K562 (cell line): ENCODE results near the gene NKIRAS1. TPM values are rescaled to one million over a fixed set of nuclear protein-coding genes. Genes with fewer than 3 reads are reported as not detected.
A peak's percentile ranks its signal among the peaks of the same experiment; 100 is the strongest.

ENCODE experiments used
- BRD9 ChIP-seq: fragments of 450-650 bp; IDR thresholded peaks from 2 replicates; pipeline ENCODE4 v1.6.1; 2018; ENCODE audit warnings: low read depth; ENCODE audit not compliant: partially characterized antibody
- FUS ChIP-seq: fragments of 200-400 bp; formaldehyde crosslinking; optimal IDR thresholded peaks from 2 replicates; pipeline ENCODE3; 2017; ENCODE audit warnings: low read depth, low read length
- HLTF ChIP-seq: fragments of 450-650 bp; IDR thresholded peaks from 2 replicates; pipeline ENCODE4 v1.6.1; 2016
- POLR2H ChIP-seq: IDR thresholded peaks from 2 replicates; pipeline ENCODE4 v1.6.1; 2016; ENCODE audit warnings: missing genetic modification characterization, low read depth, mild to moderate bottlenecking, control low read depth, missing compliant biosample characterization, moderate library complexity
- RAD21 ChIP-seq, 2 experiments: fragments of 250-450 bp in 1 of 2; fragments of 450-650 bp in 1 of 2; sonication (Bioruptor Pico) in 1 of 2; formaldehyde crosslinking in 1 of 2; IDR thresholded peaks in 1 of 2; conservative IDR thresholded peaks in 1 of 2; 2 replicates each; pipeline versions ENCODE4 v1.4.0 to v1.8.0; 2020 to 2022; ENCODE audit warnings: mild to moderate bottlenecking in 2 of 2, moderate library complexity in 1 of 2
- RBFOX2 ChIP-seq: fragments of 200-400 bp; formaldehyde crosslinking; IDR thresholded peaks from 2 replicates; pipeline ENCODE4 v1.6.1; 2017; ENCODE audit warnings: low read depth, mild to moderate bottlenecking, low read length, moderate library complexity
- RFX1 ChIP-seq: fragments of 450-650 bp; IDR thresholded peaks from 2 replicates; pipeline ENCODE4 v1.6.1; 2016; ENCODE audit warnings: mild to moderate bottlenecking, moderate library complexity
- RFX5 ChIP-seq: IDR thresholded peaks from 2 replicates; pipeline ENCODE4 v1.6.1; 2011; ENCODE audit warnings: low read depth, mild to moderate bottlenecking, improper control_type of control experiment, low read length
- SPI1 ChIP-seq: IDR thresholded peaks from 2 replicates; pipeline ENCODE4 v1.6.1; 2011; ENCODE audit warnings: low read depth, low read length, control low read depth, borderline replicate concordance
- SUPT5H ChIP-seq: fragments of 450-650 bp; IDR thresholded peaks from 2 replicates; pipeline ENCODE4 v1.6.1; 2016
- ZKSCAN1 ChIP-seq: fragments of 150-350 bp; IDR thresholded peaks from 2 replicates; pipeline ENCODE4 v1.6.1; 2016; ENCODE audit warnings: low read depth, low read length
- ZNF253 ChIP-seq: fragments of 250-450 bp; sonication (Bioruptor Pico); conservative IDR thresholded peaks from 2 replicates; pipeline ENCODE4 v1.6.1; 2021; ENCODE audit warnings: mild to moderate bottlenecking
- ZSCAN32 ChIP-seq: fragments of 450-650 bp; formaldehyde crosslinking; IDR thresholded peaks from 2 replicates; pipeline ENCODE4 v1.4.0; 2020; ENCODE audit warnings: mild to moderate bottlenecking, moderate library complexity
- polyA plus RNA-seq, 8 experiments: library from polyadenylated mRNA; depleted of rRNA in 4 of 8; stranded (reverse) in 5 of 8; unstranded in 3 of 8; fragments of >200 nt; fragmentation: Nextera tagmentation in 2 of 8; fragmentation: Illumina TruSeq in 1 of 8; extraction: Ambion mirVana in 2 of 8; extraction: Trizol in 1 of 8; gene quantifications; 2 replicates each; pipeline versions ENCODE4 v1.2.1 to v1.2.3, GENCODE V29; 2011 to 2014; ENCODE audit warnings: inconsistent platforms in 1 of 8, missing spikeins in 1 of 8
- total RNA-seq, 7 experiments: library from RNA; depleted of rRNA in 6 of 7; stranded (reverse); fragments of >200 nt in 6 of 7; fragmentation: Illumina TruSeq in 2 of 7; extraction: Trizol in 2 of 7; gene quantifications; 2 replicates each; pipeline versions ENCODE4 v1.2.1 to v1.2.3, GENCODE V29; 2011 to 2021; ENCODE audit warnings: low replicate concordance in 1 of 7
- TF ChIP-seq, protein P1 (sequence below): sonication (generic); formaldehyde crosslinking; IDR thresholded peaks from 2 replicates; pipeline ENCODE4 v1.8.1; 2023; ENCODE audit warnings: mild to moderate bottlenecking, missing genetic modification reagents
- TF ChIP-seq, protein P2 (sequence below): fragments of 250-450 bp; sonication (Bioruptor Pico); IDR thresholded peaks from 2 replicates; pipeline ENCODE4 v1.8.0; 2022; ENCODE audit warnings: inconsistent platforms
- TF ChIP-seq, protein P3 (sequence below), 2 experiments: fragments of 450-650 bp in 1 of 2; IDR thresholded peaks; 2 replicates each; pipeline ENCODE4 v1.6.1; 2011 to 2017; ENCODE audit warnings: low read depth in 2 of 2, antibody characterized with exemption in 1 of 2, borderline replicate concordance in 1 of 2, low read length in 1 of 2, mild to moderate bottlenecking in 1 of 2, mixed read lengths in 1 of 2; ENCODE audit not compliant: control insufficient read depth in 1 of 2
- TF ChIP-seq, protein P4 (sequence below): fragments of 250-450 bp; sonication (Bioruptor Pico); IDR thresholded peaks from 2 replicates; pipeline ENCODE4 v1.9.0; 2021; ENCODE audit warnings: mild to moderate bottlenecking, inconsistent platforms
- TF ChIP-seq, protein P5 (sequence below): fragments of 250-450 bp; sonication (Bioruptor Pico); IDR thresholded peaks from 2 replicates; pipeline ENCODE4 v1.5.0; 2021

NKIRAS1 gene
- total and polyA plus RNA-seq, 9 of the 15 experiments (the other 6 are each of a cell fraction or from before 2014, with no cell fraction given) = 5.1 to 10.3 (median 6.3) TPM

DNA sequence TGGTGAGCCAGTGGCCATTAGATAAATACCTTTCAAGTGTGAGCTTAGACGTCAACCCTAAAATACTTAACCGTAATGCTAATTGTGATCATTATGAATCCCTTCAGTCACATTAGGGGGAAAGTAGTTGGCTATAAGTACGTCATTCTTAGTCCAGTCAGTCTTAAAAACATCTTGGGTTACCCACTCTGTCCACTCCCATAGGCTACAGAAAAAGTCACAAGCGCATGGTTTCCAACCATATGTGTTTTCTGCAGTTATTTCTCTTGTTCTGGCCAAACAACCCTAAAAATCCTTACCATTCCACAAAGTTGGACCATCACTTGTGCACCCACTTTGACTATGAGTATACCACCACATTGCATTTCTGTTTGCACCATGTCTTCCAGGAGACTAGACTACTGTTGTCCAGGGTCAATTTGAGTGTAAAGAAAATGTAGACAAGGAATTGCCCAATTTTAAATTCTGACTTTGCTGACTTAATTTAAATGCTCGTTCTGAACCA is 3.4 kb upstream of the NKIRAS1 start (continued):
- TF ChIP-seq, protein P1, sequence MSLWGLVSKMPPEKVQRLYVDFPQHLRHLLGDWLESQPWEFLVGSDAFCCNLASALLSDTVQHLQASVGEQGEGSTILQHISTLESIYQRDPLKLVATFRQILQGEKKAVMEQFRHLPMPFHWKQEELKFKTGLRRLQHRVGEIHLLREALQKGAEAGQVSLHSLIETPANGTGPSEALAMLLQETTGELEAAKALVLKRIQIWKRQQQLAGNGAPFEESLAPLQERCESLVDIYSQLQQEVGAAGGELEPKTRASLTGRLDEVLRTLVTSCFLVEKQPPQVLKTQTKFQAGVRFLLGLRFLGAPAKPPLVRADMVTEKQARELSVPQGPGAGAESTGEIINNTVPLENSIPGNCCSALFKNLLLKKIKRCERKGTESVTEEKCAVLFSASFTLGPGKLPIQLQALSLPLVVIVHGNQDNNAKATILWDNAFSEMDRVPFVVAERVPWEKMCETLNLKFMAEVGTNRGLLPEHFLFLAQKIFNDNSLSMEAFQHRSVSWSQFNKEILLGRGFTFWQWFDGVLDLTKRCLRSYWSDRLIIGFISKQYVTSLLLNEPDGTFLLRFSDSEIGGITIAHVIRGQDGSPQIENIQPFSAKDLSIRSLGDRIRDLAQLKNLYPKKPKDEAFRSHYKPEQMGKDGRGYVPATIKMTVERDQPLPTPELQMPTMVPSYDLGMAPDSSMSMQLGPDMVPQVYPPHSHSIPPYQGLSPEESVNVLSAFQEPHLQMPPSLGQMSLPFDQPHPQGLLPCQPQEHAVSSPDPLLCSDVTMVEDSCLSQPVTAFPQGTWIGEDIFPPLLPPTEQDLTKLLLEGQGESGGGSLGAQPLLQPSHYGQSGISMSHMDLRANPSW = no peak
- TF ChIP-seq BRD9 (no peak), RFX5 (peak; percentile 14; the same call in 1 of the 2 replicates), POLR2H (peak; percentile 5; the same call in 1 of the 2 replicates), RAD21 (CRISPR knock-in tag; conservative IDR thresholded peaks at IDR 0.05 in 1 of 2, IDR thresholded peaks at IDR 0.05 in 1 of 2) (0 out of 4 replicates have a peak, but pooled peaks of 1 of the 2 experiments have one; percentile 4), ZKSCAN1 (no peak), RBFOX2 (peak; percentile 57), RFX1 (no peak), SPI1 (no peak), HLTF (no peak), ZSCAN32 (no peak), FUS (no peak), ZNF253 (CRISPR knock-in tag) (0 out of 2 replicates have a peak, but pooled peaks have one; percentile 49), SUPT5H (peak; percentile 65; the same call in 1 of the 2 replicates)
- TF ChIP-seq, protein P2, sequence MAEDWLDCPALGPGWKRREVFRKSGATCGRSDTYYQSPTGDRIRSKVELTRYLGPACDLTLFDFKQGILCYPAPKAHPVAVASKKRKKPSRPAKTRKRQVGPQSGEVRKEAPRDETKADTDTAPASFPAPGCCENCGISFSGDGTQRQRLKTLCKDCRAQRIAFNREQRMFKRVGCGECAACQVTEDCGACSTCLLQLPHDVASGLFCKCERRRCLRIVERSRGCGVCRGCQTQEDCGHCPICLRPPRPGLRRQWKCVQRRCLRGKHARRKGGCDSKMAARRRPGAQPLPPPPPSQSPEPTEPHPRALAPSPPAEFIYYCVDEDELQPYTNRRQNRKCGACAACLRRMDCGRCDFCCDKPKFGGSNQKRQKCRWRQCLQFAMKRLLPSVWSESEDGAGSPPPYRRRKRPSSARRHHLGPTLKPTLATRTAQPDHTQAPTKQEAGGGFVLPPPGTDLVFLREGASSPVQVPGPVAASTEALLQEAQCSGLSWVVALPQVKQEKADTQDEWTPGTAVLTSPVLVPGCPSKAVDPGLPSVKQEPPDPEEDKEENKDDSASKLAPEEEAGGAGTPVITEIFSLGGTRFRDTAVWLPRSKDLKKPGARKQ (CRISPR knock-in tag) = no peak
- TF ChIP-seq, protein P3, sequence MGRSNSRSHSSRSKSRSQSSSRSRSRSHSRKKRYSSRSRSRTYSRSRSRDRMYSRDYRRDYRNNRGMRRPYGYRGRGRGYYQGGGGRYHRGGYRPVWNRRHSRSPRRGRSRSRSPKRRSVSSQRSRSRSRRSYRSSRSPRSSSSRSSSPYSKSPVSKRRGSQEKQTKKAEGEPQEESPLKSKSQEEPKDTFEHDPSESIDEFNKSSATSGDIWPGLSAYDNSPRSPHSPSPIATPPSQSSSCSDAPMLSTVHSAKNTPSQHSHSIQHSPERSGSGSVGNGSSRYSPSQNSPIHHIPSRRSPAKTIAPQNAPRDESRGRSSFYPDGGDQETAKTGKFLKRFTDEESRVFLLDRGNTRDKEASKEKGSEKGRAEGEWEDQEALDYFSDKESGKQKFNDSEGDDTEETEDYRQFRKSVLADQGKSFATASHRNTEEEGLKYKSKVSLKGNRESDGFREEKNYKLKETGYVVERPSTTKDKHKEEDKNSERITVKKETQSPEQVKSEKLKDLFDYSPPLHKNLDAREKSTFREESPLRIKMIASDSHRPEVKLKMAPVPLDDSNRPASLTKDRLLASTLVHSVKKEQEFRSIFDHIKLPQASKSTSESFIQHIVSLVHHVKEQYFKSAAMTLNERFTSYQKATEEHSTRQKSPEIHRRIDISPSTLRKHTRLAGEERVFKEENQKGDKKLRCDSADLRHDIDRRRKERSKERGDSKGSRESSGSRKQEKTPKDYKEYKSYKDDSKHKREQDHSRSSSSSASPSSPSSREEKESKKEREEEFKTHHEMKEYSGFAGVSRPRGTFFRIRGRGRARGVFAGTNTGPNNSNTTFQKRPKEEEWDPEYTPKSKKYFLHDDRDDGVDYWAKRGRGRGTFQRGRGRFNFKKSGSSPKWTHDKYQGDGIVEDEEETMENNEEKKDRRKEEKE (IDR thresholded peaks at IDR 0.05; ENCODE audit: borderline replicate concordance in 1 of 2, control insufficient read depth in 1 of 2, low read depth in 2 of 2, low read length in 1 of 2) = no peak
- TF ChIP-seq, protein P4, sequence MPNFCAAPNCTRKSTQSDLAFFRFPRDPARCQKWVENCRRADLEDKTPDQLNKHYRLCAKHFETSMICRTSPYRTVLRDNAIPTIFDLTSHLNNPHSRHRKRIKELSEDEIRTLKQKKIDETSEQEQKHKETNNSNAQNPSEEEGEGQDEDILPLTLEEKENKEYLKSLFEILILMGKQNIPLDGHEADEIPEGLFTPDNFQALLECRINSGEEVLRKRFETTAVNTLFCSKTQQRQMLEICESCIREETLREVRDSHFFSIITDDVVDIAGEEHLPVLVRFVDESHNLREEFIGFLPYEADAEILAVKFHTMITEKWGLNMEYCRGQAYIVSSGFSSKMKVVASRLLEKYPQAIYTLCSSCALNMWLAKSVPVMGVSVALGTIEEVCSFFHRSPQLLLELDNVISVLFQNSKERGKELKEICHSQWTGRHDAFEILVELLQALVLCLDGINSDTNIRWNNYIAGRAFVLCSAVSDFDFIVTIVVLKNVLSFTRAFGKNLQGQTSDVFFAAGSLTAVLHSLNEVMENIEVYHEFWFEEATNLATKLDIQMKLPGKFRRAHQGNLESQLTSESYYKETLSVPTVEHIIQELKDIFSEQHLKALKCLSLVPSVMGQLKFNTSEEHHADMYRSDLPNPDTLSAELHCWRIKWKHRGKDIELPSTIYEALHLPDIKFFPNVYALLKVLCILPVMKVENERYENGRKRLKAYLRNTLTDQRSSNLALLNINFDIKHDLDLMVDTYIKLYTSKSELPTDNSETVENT (CRISPR knock-in tag) = no peak
- TF ChIP-seq, protein P5, sequence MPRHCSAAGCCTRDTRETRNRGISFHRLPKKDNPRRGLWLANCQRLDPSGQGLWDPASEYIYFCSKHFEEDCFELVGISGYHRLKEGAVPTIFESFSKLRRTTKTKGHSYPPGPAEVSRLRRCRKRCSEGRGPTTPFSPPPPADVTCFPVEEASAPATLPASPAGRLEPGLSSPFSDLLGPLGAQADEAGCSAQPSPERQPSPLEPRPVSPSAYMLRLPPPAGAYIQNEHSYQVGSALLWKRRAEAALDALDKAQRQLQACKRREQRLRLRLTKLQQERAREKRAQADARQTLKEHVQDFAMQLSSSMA (CRISPR knock-in tag) = no peak
